Dermis blood vessel endothelial cell (primary cell): ENCODE data around the gene KCNQ4. TPM values are rescaled to one million over a fixed set of nuclear protein-coding genes. Genes with fewer than 3 reads are reported as not detected.

Source experiments
- DNase-seq: peaks from one replicate; pipeline ENCODE4 v3.0.0; 2010
- total RNA-seq: library from RNA; depleted of rRNA; stranded (reverse); fragments of >200 nt; gene quantifications from 2 replicates; pipeline ENCODE4 v1.2.3, GENCODE V29; 2014

KCNQ4 gene
- total RNA-seq, 1 donor from 2014 or later, result not detected

- DNase-seq, result no peak
Measured at GRCh38 chr1:40755067-40755466, 28.5 kb upstream of the KCNQ4 start.

GRCh38 chr1:40756523-40756922, 27.1 kb upstream of the KCNQ4 start:
- no peak for DNase-seq

- no peak for DNase-seq
Measured at GRCh38 chr1:40757084-40757483, 26.5 kb upstream of the KCNQ4 start.

GRCh38 chr1:40758004-40758403, 25.6 kb upstream of the KCNQ4 start:
- DNase-seq, result no peak

- no peak for DNase-seq
Measured at GRCh38 chr1:40758578-40759343, 24.8 kb upstream of the KCNQ4 start.

- DNase-seq, result no peak
Measured at GRCh38 chr1:40760984-40761383, 22.6 kb upstream of the KCNQ4 start.

- no peak for DNase-seq
Measured at GRCh38 chr1:40762144-40762923, 21.3 kb upstream of the KCNQ4 start.

- no peak for DNase-seq
Measured at GRCh38 chr1:40763742-40764532, 19.6 kb upstream of the KCNQ4 start.

GRCh38 chr1:40764981-40765380, 18.6 kb upstream of the KCNQ4 start:
- DNase-seq, result no peak

GRCh38 chr1:40766017-40766416, 17.6 kb upstream of the KCNQ4 start:
- DNase-seq, result no peak

- no peak for DNase-seq
Measured at GRCh38 chr1:40766560-40766959, 17.0 kb upstream of the KCNQ4 start.

- no peak for DNase-seq
Measured at GRCh38 chr1:40768146-40768990, 15.2 kb upstream of the KCNQ4 start.

- peak; percentile 29 for DNase-seq
Measured at GRCh38 chr1:40769815-40770214, 13.8 kb upstream of the KCNQ4 start.

GRCh38 chr1:40770296-40771070, 13.1 kb upstream of the KCNQ4 start:
- no peak for DNase-seq

GRCh38 chr1:40772146-40772955, 11.2 kb upstream of the KCNQ4 start:
- DNase-seq, result no peak

- peak; percentile 5 for DNase-seq
Measured at GRCh38 chr1:40773748-40774265, 9.8 kb upstream of the KCNQ4 start.

GRCh38 chr1:40774266-40774998, 9.2 kb upstream of the KCNQ4 start:
- peak; percentile 70 for DNase-seq

GRCh38 chr1:40776236-40777072, 7.1 kb upstream of the KCNQ4 start:
- DNase-seq, result no peak
